Neural cell (in vitro differentiated cells): Measurements from ENCODE around the gene ADAMTS2. TPM values are rescaled to one million over a fixed set of nuclear protein-coding genes. Genes with fewer than 3 reads are reported as not detected.

Experiments
- H2AFZ ChIP-seq: fragments of 200-600, 300-800 bp; sonication (generic), shearing (Covaris generic); 2 replicates; pipeline ENCODE4 v1.6.0; 2014; ENCODE audit warnings: low read depth, mild to moderate bottlenecking, antibody characterized with exemption, low read length, moderate library complexity
- H3F3A ChIP-seq: fragments of 200-600 bp; shearing (Covaris generic); 2 replicates; pipeline ENCODE4 v1.6.1; 2016; ENCODE audit warnings: mild to moderate bottlenecking, moderate library complexity, mixed read lengths, antibody characterized with exemption, low read length; ENCODE audit not compliant: insufficient read depth, poor library complexity, severe bottlenecking
- H3K27ac ChIP-seq: fragments of 200-600, 300-800 bp; sonication (generic), shearing (Covaris generic); 2 replicates; pipeline ENCODE4 v1.5.1; 2014; ENCODE audit warnings: mild to moderate bottlenecking, low read length, moderate library complexity
- H3K27me3 ChIP-seq: fragments of 300-800, 200-600 bp; sonication (generic), shearing (Covaris generic); 2 replicates; pipeline ENCODE4 v1.6.0; 2014; ENCODE audit warnings: mild to moderate bottlenecking, low read depth, low read length, moderate library complexity; ENCODE audit not compliant: insufficient read depth
- H3K36me3 ChIP-seq: fragments of 300-800, 200-600 bp; sonication (generic), shearing (Covaris generic); 2 replicates; pipeline ENCODE4 v1.5.1; 2014; ENCODE audit warnings: mild to moderate bottlenecking, antibody characterized with exemption, low read length, moderate library complexity; ENCODE audit not compliant: insufficient read depth
- H3K4me2 ChIP-seq: fragments of 300-800, 200-600 bp; sonication (generic), shearing (Covaris generic); 2 replicates; pipeline ENCODE4 v1.6.0; 2014; ENCODE audit warnings: mild to moderate bottlenecking, low read length
- H3K4me3 ChIP-seq: fragments of 300-800, 200-600 bp; sonication (generic), shearing (Covaris generic); 2 replicates; pipeline ENCODE4 v1.5.1; 2014; ENCODE audit warnings: mild to moderate bottlenecking, low read length, moderate library complexity
- H3K79me2 ChIP-seq: fragments of 200-600 bp; shearing (Covaris generic); replicated peaks from 2 replicates; pipeline ENCODE4 v1.6.0; 2014; ENCODE audit warnings: mild to moderate bottlenecking, low read length, moderate library complexity; ENCODE audit not compliant: insufficient read depth
- H3K9ac ChIP-seq: fragments of 300-800, 200-600 bp; sonication (generic), shearing (Covaris generic); 2 replicates; pipeline ENCODE4 v1.6.1; 2016; ENCODE audit warnings: mild to moderate bottlenecking, low read length, mixed read lengths
- H3K9me2 ChIP-seq: fragments of 200-600 bp; shearing (Covaris generic); 2 replicates; pipeline ENCODE4 v1.6.1; 2016; ENCODE audit warnings: mild to moderate bottlenecking, low read length, mixed read lengths; ENCODE audit not compliant: insufficient read depth
- H3K9me3 ChIP-seq: fragments of 200-600, 300-800 bp; sonication (generic), shearing (Covaris generic); 2 replicates; pipeline ENCODE4 v1.6.1; 2016; ENCODE audit warnings: mild to moderate bottlenecking, mixed run types, low read length, moderate library complexity, mixed read lengths
- H4K20me1 ChIP-seq: fragments of 200-600 bp; shearing (Covaris generic); 2 replicates; pipeline ENCODE4 v1.6.1; 2016; ENCODE audit warnings: mild to moderate bottlenecking, mixed run types; ENCODE audit not compliant: insufficient read depth
- CTCF ChIP-seq: fragments of 450-650 bp; IDR thresholded peaks from 2 replicates; pipeline ENCODE4 v1.5.1; 2014; ENCODE audit warnings: antibody characterized with exemption, mild to moderate bottlenecking, moderate library complexity; ENCODE audit not compliant: poor library complexity, severe bottlenecking
- EP300 ChIP-seq: fragments of 450-650 bp; conservative IDR thresholded peaks from 2 replicates; pipeline ENCODE4 v1.6.1; 2014; ENCODE audit warnings: antibody characterized with exemption, mild to moderate bottlenecking, moderate library complexity; ENCODE audit not compliant: poor library complexity, severe bottlenecking
- EZH2 ChIP-seq: fragments of 200-600, 300-800 bp; shearing (Covaris generic), sonication (generic); IDR thresholded peaks from 2 replicates; pipeline ENCODE4 v1.6.1; 2014; ENCODE audit warnings: antibody characterized with exemption, low read length, borderline replicate concordance, mild to moderate bottlenecking; ENCODE audit not compliant: insufficient read depth, poor library complexity, severe bottlenecking
- MXI1 ChIP-seq: fragments of 450-650 bp; conservative IDR thresholded peaks from 2 replicates; pipeline ENCODE4 v1.6.1; 2014; ENCODE audit warnings: antibody characterized with exemption, mild to moderate bottlenecking; ENCODE audit not compliant: poor library complexity, severe bottlenecking
- POLR2AphosphoS5 ChIP-seq: IDR thresholded peaks from 2 replicates; pipeline ENCODE4 v1.6.1; 2012
- RAD21 ChIP-seq: fragments of 450-650 bp; conservative IDR thresholded peaks from 2 replicates; pipeline ENCODE4 v1.6.1; 2014; ENCODE audit warnings: antibody characterized with exemption, mild to moderate bottlenecking, moderate library complexity
- REST ChIP-seq: IDR thresholded peaks from 2 replicates; pipeline ENCODE4 v1.6.1; 2012; ENCODE audit warnings: borderline replicate concordance
- SMC3 ChIP-seq: fragments of 450-650 bp; conservative IDR thresholded peaks from 2 replicates; pipeline ENCODE4 v1.6.1; 2014; ENCODE audit warnings: antibody characterized with exemption, mild to moderate bottlenecking, moderate library complexity; ENCODE audit not compliant: poor library complexity
- TAF1 ChIP-seq: IDR thresholded peaks from 2 replicates; pipeline ENCODE4 v1.6.1; 2012; ENCODE audit warnings: low read depth
- polyA plus RNA-seq: library from polyadenylated mRNA; depleted of rRNA; stranded (reverse); fragments of >200 nt; gene quantifications from 2 replicates; pipeline ENCODE4 v1.2.3, GENCODE V29; 2014

ADAMTS2 gene
- polyA plus RNA-seq, 1 donor from 2014 or later: 0.61 TPM

- no peaks in the 10 kb centered on the region for H3K9me2 ChIP-seq
- H2AFZ ChIP-seq: no peak overlapping the region
- H3K9me3 ChIP-seq: no peaks in the 10 kb centered on the region
- H3K4me2 ChIP-seq: no peak overlapping the region
- no peaks in the 10 kb centered on the region for H3K27me3 ChIP-seq
- no peak overlapping the region for H3K27ac ChIP-seq
- no peaks in the 10 kb centered on the region for H3K79me2 ChIP-seq
- H3K9ac ChIP-seq: no peak overlapping the region
- H3K36me3 ChIP-seq: no peaks in the 10 kb centered on the region
- TF ChIP-seq EZH2 (no peak), POLR2AphosphoS5 (no peak), TAF1 (no peak), MXI1 (no peak), CTCF (no peak), SMC3 (no peak), RAD21 (no peak), REST (no peak), EP300 (no peak)
- H3F3A ChIP-seq: no peaks in the 10 kb centered on the region
- no peaks in the 10 kb centered on the region for H4K20me1 ChIP-seq
- H3K4me3 ChIP-seq: no peak overlapping the region
Measured at GRCh38 chr5:179368126-179368805, 23.0 kb upstream of the ADAMTS2 start.

GRCh38 chr5:179367491-179367890 lies 22.2 kb upstream of the ADAMTS2 start:
- H2AFZ ChIP-seq: no peak overlapping the region
- H3K79me2 ChIP-seq: no peaks in the 10 kb centered on the region
- H3K4me2 ChIP-seq: no peak overlapping the region
- no peaks in the 10 kb centered on the region for H3K36me3 ChIP-seq
- H3K4me3 ChIP-seq: no peak overlapping the region
- TF ChIP-seq TAF1 (no peak), POLR2AphosphoS5 (no peak), REST (no peak), EP300 (no peak), RAD21 (no peak), SMC3 (no peak), MXI1 (no peak), CTCF (no peak)
- H4K20me1 ChIP-seq: no peaks in the 10 kb centered on the region
- H3K9me2 ChIP-seq: no peaks in the 10 kb centered on the region
- no peaks in the 10 kb centered on the region for H3F3A ChIP-seq
- no peak overlapping the region for H3K27ac ChIP-seq
- H3K9ac ChIP-seq: no peak overlapping the region
- H3K9me3 ChIP-seq: no peaks in the 10 kb centered on the region
- H3K27me3 ChIP-seq: no peaks in the 10 kb centered on the region
